ENCODE data around the gene CHCHD10. TPM values are rescaled to one million over a fixed set of nuclear protein-coding genes. Genes with fewer than 3 reads are reported as not detected.

CHCHD10 gene
- total and polyA plus RNA-seq, 2 of the 13 experiments (the other 11 are each of a cell fraction or from before 2014, with no cell fraction given) = 37.0 to 62.8 TPM

GRCh38 chr22:23767673-23768548 lies at the start of gene CHCHD10 (continued):
- TF ChIP-seq PREB (CRISPR knock-in tag; IDR thresholded peaks at IDR 0.05) (no peak), ZNF253 (CRISPR knock-in tag; IDR thresholded peaks at IDR 0.05; ENCODE audit: borderline replicate concordance) (peak; percentile 36; the same call in 1 of the 2 replicates), HIC2 (CRISPR knock-in tag; IDR thresholded peaks at IDR 0.05; ENCODE audit: low read depth) (peak; percentile 85; the same call in 1 of the 2 replicates), ZNF800 (CRISPR knock-in tag; IDR thresholded peaks at IDR 0.05) (peak; percentile 86), KAT8 (CRISPR knock-in tag; IDR thresholded peaks at IDR 0.05) (0 out of 2 replicates have a peak, but pooled peaks have one; percentile 18), ZNF230 (CRISPR knock-in tag; IDR thresholded peaks at IDR 0.05) (peak; percentile 64; the same call in 1 of the 2 replicates), ZNF747 (CRISPR knock-in tag; IDR thresholded peaks at IDR 0.05; ENCODE audit: borderline replicate concordance) (peak; percentile 68; the same call in 1 of the 2 replicates), PHF8 (CRISPR knock-in tag; IDR thresholded peaks at IDR 0.05) (peak; percentile 76), KLF9 (CRISPR knock-in tag; IDR thresholded peaks at IDR 0.05; ENCODE audit: low read depth) (0 out of 2 replicates have a peak, but pooled peaks have one; percentile 12), GABPB1 (CRISPR knock-in tag; IDR thresholded peaks at IDR 0.05) (peak; percentile 62), ZNF740 (CRISPR knock-in tag; IDR thresholded peaks at IDR 0.05) (0 out of 2 replicates have a peak, but pooled peaks have one; percentile 49), ZNF883 (CRISPR knock-in tag; IDR thresholded peaks at IDR 0.05; ENCODE audit: not compliant biosample characterization) (no peak), PBX2 (CRISPR knock-in tag; IDR thresholded peaks at IDR 0.05) (no peak), NR2C2 (CRISPR knock-in tag; IDR thresholded peaks at IDR 0.05; ENCODE audit: borderline replicate concordance) (peak; percentile 41; the same call in 1 of the 2 replicates), SCMH1 (CRISPR knock-in tag; IDR thresholded peaks at IDR 0.05; ENCODE audit: borderline replicate concordance) (no peak), ZNF235 (CRISPR knock-in tag; IDR thresholded peaks at IDR 0.05; ENCODE audit: borderline replicate concordance) (no peak), RBM22 (optimal IDR thresholded peaks at IDR 0.05; ENCODE audit: low read length) (no peak), IRX3 (CRISPR knock-in tag; IDR thresholded peaks at IDR 0.05; ENCODE audit: borderline replicate concordance, low read depth) (peak; percentile 26; the same call in 1 of the 2 replicates), ZBTB7B (CRISPR knock-in tag; IDR thresholded peaks at IDR 0.05) (peak; percentile 54), RBAK (CRISPR knock-in tag; IDR thresholded peaks at IDR 0.05) (0 out of 2 replicates have a peak, but pooled peaks have one; percentile 36), JUND (CRISPR knock-in tag; IDR thresholded peaks at IDR 0.05) (no peak; the same call in 1 of the 2 replicates), SOX6 (IDR thresholded peaks at IDR 0.05) (no peak), SOX6 (CRISPR knock-in tag; IDR thresholded peaks at IDR 0.05) (peak; percentile 57), NBN (conservative IDR thresholded peaks at IDR 0.05) (no peak)
